ENCODE results near the gene TRIP4. TPM values are rescaled to one million over a fixed set of nuclear protein-coding genes. Genes with fewer than 3 reads are reported as not detected.
A peak's percentile ranks its signal among the peaks of the same experiment; 100 is the strongest.

The TRIP4 gene
- 15.7 TPM for total RNA-seq (2013)
- polyA plus RNA-seq (10 to 100 TPM; 23.0 to 40.1 (median 35.6) TPM), polyA minus RNA-seq (5.3 and 7.2 TPM in 2 replicates), total RNA-seq (6.8 to 13.2 (median 9.0) reads per million in 11 experiments)

DNA sequence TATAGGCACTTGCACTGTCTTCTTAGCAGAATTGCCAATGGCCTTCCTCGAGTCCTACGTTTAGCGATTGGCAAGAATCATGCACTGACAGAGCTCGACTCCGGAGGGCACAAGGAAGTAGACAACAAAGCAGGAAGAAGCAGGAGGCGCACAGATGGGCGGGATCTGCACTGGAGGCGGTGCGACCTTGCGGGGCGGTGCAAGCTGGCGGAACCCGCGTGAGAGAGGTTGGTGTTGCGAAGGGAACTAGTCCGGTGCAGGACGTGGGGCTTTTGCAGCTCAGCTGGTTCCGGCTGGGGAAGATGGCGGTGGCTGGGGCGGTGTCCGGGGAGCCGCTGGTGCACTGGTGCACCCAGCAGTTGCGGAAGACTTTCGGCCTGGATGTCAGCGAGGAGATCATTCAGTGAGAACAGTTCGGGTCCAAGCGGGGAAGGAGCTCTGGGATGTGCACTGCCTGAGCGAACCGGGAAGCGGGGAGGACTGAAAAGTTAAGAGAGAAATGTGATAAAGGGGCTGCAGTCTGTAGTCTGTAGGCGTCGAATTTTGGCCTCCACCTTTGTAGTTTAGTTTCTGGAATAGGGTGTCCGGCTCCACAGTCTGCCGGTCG, at the start of gene TRIP4:
TRIP4 (plus strand) TSS at position 275 of the 607 bp plus-strand sequence; CDS start at position 303, 28 bp downstream.
- Histone ChIP-seq H3K27me3 (ENCODE audit: control insufficient read depth in 2 of 2, insufficient read depth in 2 of 2, low read length in 2 of 2) (no peaks in the 10 kb centered on the region), H3K4me3 (replicated peaks in 1 of 3; ENCODE audit: low read depth in 2 of 3, low read length in 3 of 3) (peak within 1 kb of the TSS; percentile 86 to 98 (median 92)), H3K27ac (ENCODE audit: low read depth in 1 of 2, low read length in 2 of 2) (peak within 1 kb of the TSS; percentile 54 to 93), H3K4me2 (replicated peaks; ENCODE audit: extremely low read depth, low read length, poor library complexity, severe bottlenecking) (peak within 1 kb of the TSS; percentile 88), H4K20me1 (ENCODE audit: insufficient read depth, low read length) (peaks cover 12% of the 10 kb centered on the region), H3K9me3 (replicated peaks in 1 of 2; ENCODE audit: control insufficient read depth in 1 of 2, insufficient read depth in 1 of 2, low read length in 2 of 2) (no peaks in the 10 kb centered on the region), H3K79me2 (ENCODE audit: insufficient read depth, low read length) (peaks cover 45% of the 10 kb centered on the region), H3K4me1 (ENCODE audit: control insufficient read depth in 1 of 2, insufficient read depth in 2 of 2, low read length in 2 of 2) (peaks cover 17 to 19% of the 10 kb centered on the region in 2 donors), H3K9ac (ENCODE audit: insufficient read depth, low read length, poor library complexity, severe bottlenecking) (peak within 1 kb of the TSS; percentile 88), H3K36me3 (replicated peaks in 1 of 2; ENCODE audit: control insufficient read depth in 1 of 2, insufficient read depth in 2 of 2, low read length in 2 of 2) (peaks cover 1 to 10% of the 10 kb centered on the region in 2 donors), H2AFZ (ENCODE audit: insufficient read depth, low read depth, low read length, poor library complexity, severe bottlenecking) (peak within 1 kb of the TSS; percentile 98)
- no peak for TF ChIP-seq CTCF (IDR thresholded peaks at IDR 0.05)
- Mint-ChIP-seq H3K36me3 (peaks cover 4 to 16% of the 10 kb centered on the region in 2 donors), H3K4me1 (peaks cover 12% of the 10 kb centered on the region), H3K27me3 (ENCODE audit: low read depth in 3 of 3) (peaks cover 0 to under 1% (median 0%) of the 10 kb centered on the region in 3 donors), H3K27ac (peak within 1 kb of the TSS; percentile 92 to 99 (median 96)), H3K9me3 (peaks cover 0 to 2% (median 0%) of the 10 kb centered on the region in 7 donors), H3K4me3 (peak within 1 kb of the TSS; percentile 90 to 100)
- WGBS (ENCODE audit: insufficient coverage), result under 1% methylated on average over 32 of the region's 35 CpGs
- peak; percentile 95 to 97 (median 97) for DNase-seq
- intact Hi-C loops (cut with micrococcal nuclease), result loop anchor here in 1 of 2 donors (5.0 kb wide), 1 partner anchor 225 kb away; the partner anchor contains the start of gene PPIB

- TF ChIP-seq CTCF (IDR thresholded peaks at IDR 0.05), result no peak
- Mint-ChIP-seq H3K4me3 (no peak overlapping the region), H3K4me1 (peaks cover 2% of the 10 kb centered on the region), H3K36me3 (peaks cover 29 to 33% of the 10 kb centered on the region in 2 donors), H3K9me3 (no peaks in the 10 kb centered on the region), H3K27me3 (ENCODE audit: low read depth in 3 of 3) (no peaks in the 10 kb centered on the region), H3K27ac (no peak overlapping the region)
- DNase-seq, result no peak
- no peak overlapping the region for H3K9ac ChIP-seq (ENCODE audit: insufficient read depth, low read length, poor library complexity, severe bottlenecking)
- no peak overlapping the region for H3K27ac ChIP-seq (ENCODE audit: low read depth in 1 of 2, low read length in 2 of 2)
- peaks cover 19 to 64% of the 10 kb centered on the region in 2 donors for H3K36me3 ChIP-seq (replicated peaks in 1 of 2; ENCODE audit: control insufficient read depth in 1 of 2, insufficient read depth in 2 of 2, low read length in 2 of 2)
- H3K4me3 ChIP-seq (replicated peaks in 1 of 3; ENCODE audit: low read depth in 2 of 3, low read length in 3 of 3), result no peak overlapping the region
- peaks cover 33% of the 10 kb centered on the region for H4K20me1 ChIP-seq (ENCODE audit: insufficient read depth, low read length)
- no peaks in the 10 kb centered on the region for H3K27me3 ChIP-seq (ENCODE audit: control insufficient read depth in 2 of 2, insufficient read depth in 2 of 2, low read length in 2 of 2)
- no peak overlapping the region for H2AFZ ChIP-seq (ENCODE audit: insufficient read depth, low read depth, low read length, poor library complexity, severe bottlenecking)
- no peaks in the 10 kb centered on the region for H3K4me1 ChIP-seq (ENCODE audit: control insufficient read depth in 1 of 2, insufficient read depth in 2 of 2, low read length in 2 of 2)
- no peaks in the 10 kb centered on the region for H3K9me3 ChIP-seq (replicated peaks in 1 of 2; ENCODE audit: control insufficient read depth in 1 of 2, insufficient read depth in 1 of 2, low read length in 2 of 2)
- H3K79me2 ChIP-seq (ENCODE audit: insufficient read depth, low read length), result peaks cover 29% of the 10 kb centered on the region
- intact Hi-C loops (cut with micrococcal nuclease), result no loop called here
- whole genome bisulfite sequencing (ENCODE audit: insufficient coverage), result 100% methylated on average over 1 of the region's 1 CpG
- no peak overlapping the region for H3K4me2 ChIP-seq (replicated peaks; ENCODE audit: extremely low read depth, low read length, poor library complexity, severe bottlenecking)
These were observed 47.3 kb upstream of the TRIP4 start for GRCh38 chr15:64340355-64340754.

Measured in CD14-positive monocyte (primary cell).